HCT116 (cell line): Measurements from ENCODE around the gene BST2. TPM values are rescaled to one million over a fixed set of nuclear protein-coding genes. Genes with fewer than 3 reads are reported as not detected.

Experiments used
- ATAC-seq: fragments of 200-7000 bp; cut with Tn5 transposase; 2 replicates; pipeline ENCODE4 v1.9.1; 2020; ENCODE audit warnings: mild to moderate bottlenecking, moderate library complexity
- BruUV-seq: library from RNA; stranded (reverse); fragments of 400-500 nt; replicated peaks from 2 replicates; lab custom pipeline; 2021; lab: Mats Ljungman, UMichigan
- CTCF ChIA-PET: fragments of 300-600 bp; sonication (Branson Sonifier 250); formaldehyde crosslinking; loops from one replicate; lab custom pipeline; 2021; ENCODE audit warnings: antibody characterized with exemption; lab: Charles Lee
- POLR2A ChIA-PET: fragments of 300-600, 350-600 bp; sonication (Branson Sonifier 250); formaldehyde crosslinking; loops from one replicate; lab custom pipeline; 2021; ENCODE audit warnings: antibody characterized with exemption; lab: Charles Lee
- RAD21 ChIA-PET, 2 experiments: fragments of 300-600 bp; sonication (Branson Sonifier 250); formaldehyde crosslinking; loops; one replicate each; lab custom pipeline; 2023; ENCODE audit warnings: low total read pairs in 2 of 2; ENCODE audit not compliant: uncharacterized antibody in 2 of 2, unreplicated experiment in 2 of 2, low non-redundant PET in 1 of 2; lab: Charles Lee
- DNase-seq: peaks from one replicate; pipeline ENCODE4 v3.0.0-alpha.2; 2010; ENCODE audit warnings: low read depth, low spot score
- H2AFZ ChIP-seq: fragments of 200-600 bp; shearing (Covaris generic), sonication (generic); 2 replicates; pipeline ENCODE4 v1.6.1; 2017; ENCODE audit warnings: low read depth, mixed run types, mixed read lengths, antibody characterized with exemption, low read length; ENCODE audit not compliant: poor library complexity, severe bottlenecking
- H3K27ac ChIP-seq: 2 replicates; pipeline ENCODE4 v1.5.1; 2012; ENCODE audit warnings: low read depth, low read length
- H3K27me3 ChIP-seq: fragments of 200-600 bp; sonication (generic); 2 replicates; pipeline ENCODE4 v1.6.1; 2016; ENCODE audit warnings: mixed run types, low read length, mixed read lengths; ENCODE audit not compliant: insufficient read depth
- H3K36me3 ChIP-seq, 2 experiments: fragments of 200-500 bp in 1 of 2; fragments of 200-600 bp in 1 of 2; sonication (Bioruptor generic) in 1 of 2; sonication (generic) in 1 of 2; 2 replicates each; pipeline versions ENCODE4 v1.5.1 to v1.6.1; 2014 to 2016; ENCODE audit warnings: low read length in 2 of 2, inconsistent platforms in 1 of 2, mixed read lengths in 1 of 2, mixed run types in 1 of 2; ENCODE audit not compliant: insufficient read depth in 2 of 2, control insufficient read depth in 1 of 2
- H3K4me1 ChIP-seq, 2 experiments: fragments of 200-600 bp in 1 of 2; sonication (generic) in 1 of 2; 2 replicates each; pipeline versions ENCODE4 v1.5.1 to v1.6.1; 2012 to 2017; ENCODE audit warnings: low read length in 2 of 2, inconsistent platforms in 1 of 2, mild to moderate bottlenecking in 1 of 2, mixed read lengths in 1 of 2, mixed run types in 1 of 2, moderate library complexity in 1 of 2; ENCODE audit not compliant: insufficient read depth in 2 of 2, control insufficient read depth in 1 of 2
- H3K4me2 ChIP-seq: fragments of 200-600 bp; sonication (generic); 2 replicates; pipeline ENCODE4 v1.6.1; 2017; ENCODE audit warnings: mixed run types, low read length, mixed read lengths
- H3K4me3 ChIP-seq, 2 experiments: fragments of 200-600 bp in 1 of 2; sonication (generic) in 1 of 2; replicated peaks in 1 of 2; 2 replicates each; pipeline ENCODE4 v1.5.1; 2011 to 2016; ENCODE audit warnings: low read length in 2 of 2, control low read depth in 1 of 2, low read depth in 1 of 2, mild to moderate bottlenecking in 1 of 2, mixed read lengths in 1 of 2, mixed run types in 1 of 2
- H3K79me2 ChIP-seq: fragments of 200-600 bp; sonication (generic); 2 replicates; pipeline ENCODE4 v1.6.1; 2017; ENCODE audit warnings: mild to moderate bottlenecking, mixed run types, low read length, moderate library complexity, mixed read lengths; ENCODE audit not compliant: insufficient read depth
- H3K9ac ChIP-seq: fragments of 200-600 bp; sonication (generic); 2 replicates; pipeline ENCODE4 v1.6.1; 2016; ENCODE audit warnings: low read length, mixed read lengths
- H3K9me2 ChIP-seq: fragments of 200-600 bp; sonication (generic), shearing (Covaris generic); 2 replicates; pipeline ENCODE4 v1.6.1; 2017; ENCODE audit warnings: mixed run types, mild to moderate bottlenecking, moderate library complexity; ENCODE audit not compliant: insufficient read depth
- H3K9me3 ChIP-seq, 2 experiments: fragments of 200-500 bp in 1 of 2; fragments of 200-600 bp in 1 of 2; sonication (Bioruptor generic) in 1 of 2; sonication (generic) in 1 of 2; 2 replicates each; pipeline ENCODE4 v1.6.1; 2014 to 2017; ENCODE audit warnings: low read length in 2 of 2, mixed read lengths in 2 of 2, inconsistent platforms in 1 of 2, low read depth in 1 of 2, mild to moderate bottlenecking in 1 of 2, mixed run types in 1 of 2, moderate library complexity in 1 of 2; ENCODE audit not compliant: control insufficient read depth in 1 of 2, insufficient read depth in 1 of 2
- H4K20me1 ChIP-seq: fragments of 200-600 bp; sonication (generic), shearing (Covaris generic); 2 replicates; pipeline ENCODE4 v1.6.1; 2017; ENCODE audit warnings: mixed run types, mild to moderate bottlenecking, moderate library complexity; ENCODE audit not compliant: insufficient read depth
- ATF3 ChIP-seq: IDR thresholded peaks from 2 replicates; pipeline ENCODE4 v1.6.1; 2012
- CBX3 ChIP-seq: IDR thresholded peaks from 2 replicates; pipeline ENCODE4 v1.6.1; 2012; ENCODE audit warnings: low read depth
- CEBPB ChIP-seq: IDR thresholded peaks from 2 replicates; pipeline ENCODE4 v1.6.1; 2012; ENCODE audit warnings: low read depth
- EGR1 ChIP-seq: IDR thresholded peaks from 2 replicates; pipeline ENCODE4 v1.6.1; 2012; ENCODE audit warnings: low read depth
- ELF1 ChIP-seq: IDR thresholded peaks from 2 replicates; pipeline ENCODE4 v1.6.1; 2012; ENCODE audit warnings: low read depth, borderline replicate concordance
- EZH2 ChIP-seq: fragments of 200-600 bp; sonication (generic); IDR thresholded peaks from 2 replicates; pipeline ENCODE4 v1.6.1; 2017; ENCODE audit warnings: antibody characterized with exemption, mixed run types
- EZH2phosphoT487 ChIP-seq: fragments of 200-600 bp; IDR thresholded peaks from 2 replicates; pipeline ENCODE4 v1.6.1; 2018; ENCODE audit warnings: antibody characterized with exemption, borderline replicate concordance
- FOSL1 ChIP-seq: IDR thresholded peaks from 2 replicates; pipeline ENCODE4 v1.6.1; 2012; ENCODE audit warnings: low read depth
- JUND ChIP-seq: IDR thresholded peaks from 2 replicates; pipeline ENCODE4 v1.6.1; 2012
- POLR2A ChIP-seq: IDR thresholded peaks from 2 replicates; pipeline ENCODE4 v1.7.0; 2011; ENCODE audit warnings: borderline replicate concordance; ENCODE audit not compliant: insufficient read depth, insufficient read length; ENCODE audit errors: extremely low read depth
- POLR2AphosphoS5 ChIP-seq: IDR thresholded peaks from 2 replicates; pipeline ENCODE4 v1.6.1; 2011; ENCODE audit warnings: mild to moderate bottlenecking, low read depth, low read length, moderate library complexity
- RAD21 ChIP-seq: IDR thresholded peaks from 2 replicates; pipeline ENCODE4 v1.6.1; 2012; ENCODE audit warnings: low read depth, mild to moderate bottlenecking
- REST ChIP-seq: IDR thresholded peaks from 2 replicates; pipeline ENCODE4 v1.6.1; 2012; ENCODE audit warnings: low read depth
- SIN3A ChIP-seq: IDR thresholded peaks from 2 replicates; pipeline ENCODE4 v1.6.1; 2012; ENCODE audit warnings: low read depth
- SP1 ChIP-seq: IDR thresholded peaks from 2 replicates; pipeline ENCODE4 v1.6.1; 2012; ENCODE audit warnings: low read depth
- SRF ChIP-seq: IDR thresholded peaks from 2 replicates; pipeline ENCODE4 v1.6.1; 2012; ENCODE audit warnings: low read depth
- TCF7L2 ChIP-seq: IDR thresholded peaks from 2 replicates; pipeline ENCODE4 v1.7.0; 2011; ENCODE audit warnings: borderline replicate concordance, inconsistent platforms; ENCODE audit not compliant: insufficient read depth, insufficient read length; ENCODE audit errors: extremely low read depth
- YY1 ChIP-seq: IDR thresholded peaks from 2 replicates; pipeline ENCODE4 v1.6.1; 2011; ENCODE audit warnings: low read length, low read depth, moderate library complexity, mild to moderate bottlenecking; ENCODE audit not compliant: insufficient replicate concordance; ENCODE audit errors: extremely low read depth
- ZBTB33 ChIP-seq: IDR thresholded peaks from 2 replicates; pipeline ENCODE4 v1.6.1; 2011; ENCODE audit warnings: mild to moderate bottlenecking, low read length, moderate library complexity; ENCODE audit not compliant: insufficient replicate concordance; ENCODE audit errors: extremely low read depth
- ZFX ChIP-seq: fragments of 450-650 bp; IDR thresholded peaks from 2 replicates; pipeline ENCODE4 v1.6.1; 2017
- intact Hi-C: fragments of 100-400 bp; cut with micrococcal nuclease; formaldehyde crosslinking; loops from 2 replicates; pipeline ENCODE4 v1.10.0; 2022
- total RNA-seq: library from RNA; stranded (reverse); gene quantifications from one replicate; pipeline ENCODE4 v1.2.1, GENCODE V29; 2021; ENCODE audit not compliant: unreplicated experiment
- TF ChIP-seq, protein P1 (sequence below): IDR thresholded peaks from 2 replicates; pipeline ENCODE4 v1.6.1; 2012

The BST2 gene
- total RNA-seq, 1 experiment from 2014 or later, result 5.4 TPM

DNA sequence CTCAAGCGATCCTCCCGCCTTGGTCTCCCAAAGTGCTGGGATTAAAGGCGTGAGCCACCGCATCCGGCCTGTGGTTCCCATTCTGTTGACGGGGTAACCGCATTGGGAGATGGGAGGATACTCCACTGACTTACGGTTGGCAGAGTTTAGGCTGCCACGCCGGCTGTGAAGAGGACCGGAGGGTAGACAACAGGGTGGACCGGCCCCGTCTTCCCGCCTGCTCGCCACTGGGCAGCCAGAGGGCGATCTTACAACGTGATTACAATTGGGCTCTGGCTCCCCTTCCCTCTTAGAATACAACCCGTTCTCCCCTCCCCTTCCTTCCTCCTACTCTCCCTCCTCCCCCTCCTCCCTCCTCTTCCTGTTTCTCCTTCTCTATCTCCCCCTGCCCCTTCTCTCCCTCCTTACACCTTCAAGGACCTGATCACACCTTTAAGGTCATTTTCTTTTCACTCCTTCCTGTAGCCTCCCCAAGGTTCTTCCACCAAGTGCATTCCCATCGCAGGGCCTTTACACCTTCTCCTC, 10.5 kb downstream of the BST2 start:
- DNase-seq, result peak; percentile 71
- H4K20me1 ChIP-seq, result no peaks in the 10 kb centered on the region
- intact Hi-C loops, result loop anchor here (1.0 to 5.0 kb wide), 3 partner anchors 57 to 462 kb away; partner anchors contain the start of gene RPL18A
- H3K9me2 ChIP-seq, result no peaks in the 10 kb centered on the region
- ChIA-PET RAD21 (no interaction called here), CTCF (interaction anchor here (0.7 to 2.5 kb wide), 3 partner anchors 9 to 71 kb away, joined by 3 to 8 read pairs (median 5); no protein-coding TSS in a partner anchor), POLR2A (no interaction called here)
- H3K27me3 ChIP-seq, result no peaks in the 10 kb centered on the region
- peak overlapping the region; percentile 20; the same call in 1 of the 2 replicates for H3K27ac ChIP-seq
- H3K9ac ChIP-seq, result 0 out of 2 replicates have a peak overlapping the region, but pooled peaks have one; percentile 4
- H3K4me1 ChIP-seq, result peaks cover 11 to 32% of the 10 kb centered on the region in 2 experiments
- H2AFZ ChIP-seq, result peak overlapping the region; percentile 52
- BruUV-seq, result no TSS peak
- H3K9me3 ChIP-seq, result no peaks in the 10 kb centered on the region
- peak overlapping the region; percentile 31 to 32; a peak in 3 of 4 replicates for H3K4me3 ChIP-seq
- H3K36me3 ChIP-seq, result no peaks in the 10 kb centered on the region
- H3K4me2 ChIP-seq, result peak overlapping the region; percentile 67
- peak; percentile 67 for ATAC-seq
- no peaks in the 10 kb centered on the region for H3K79me2 ChIP-seq
- TF ChIP-seq EZH2 (no peak), ZFX (no peak), CEBPB (no peak), YY1 (no peak), CBX3 (peak; percentile 93), ELF1 (no peak), FOSL1 (no peak), ATF3 (no peak), REST (no peak), RAD21 (peak; percentile 91), SP1 (no peak), SIN3A (no peak), SRF (no peak), EGR1 (no peak), EZH2phosphoT487 (no peak), ZBTB33 (no peak), POLR2AphosphoS5 (0 out of 2 replicates have a peak, but pooled peaks have one; percentile 23), POLR2A (no peak), TCF7L2 (no peak), JUND (no peak)
- TF ChIP-seq, protein P1, sequence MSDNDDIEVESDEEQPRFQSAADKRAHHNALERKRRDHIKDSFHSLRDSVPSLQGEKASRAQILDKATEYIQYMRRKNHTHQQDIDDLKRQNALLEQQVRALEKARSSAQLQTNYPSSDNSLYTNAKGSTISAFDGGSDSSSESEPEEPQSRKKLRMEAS, result peak; percentile 53; the same call in 1 of the 2 replicates
